HTR-8/SVneo (cell line): ENCODE measurements around the gene AKNA.

Source experiments
- DNase-seq: peaks from one replicate; pipeline ENCODE4 v3.0.0; 2011; ENCODE audit warnings: low spot score, mixed read lengths; ENCODE audit not compliant: insufficient read length
- FAIRE-seq: peaks from 2 replicates; lab custom pipeline; 2011; peaks lifted over from hg19 to GRCh38; lab: Jason Lieb, UNC

AKNA gene

DNA sequence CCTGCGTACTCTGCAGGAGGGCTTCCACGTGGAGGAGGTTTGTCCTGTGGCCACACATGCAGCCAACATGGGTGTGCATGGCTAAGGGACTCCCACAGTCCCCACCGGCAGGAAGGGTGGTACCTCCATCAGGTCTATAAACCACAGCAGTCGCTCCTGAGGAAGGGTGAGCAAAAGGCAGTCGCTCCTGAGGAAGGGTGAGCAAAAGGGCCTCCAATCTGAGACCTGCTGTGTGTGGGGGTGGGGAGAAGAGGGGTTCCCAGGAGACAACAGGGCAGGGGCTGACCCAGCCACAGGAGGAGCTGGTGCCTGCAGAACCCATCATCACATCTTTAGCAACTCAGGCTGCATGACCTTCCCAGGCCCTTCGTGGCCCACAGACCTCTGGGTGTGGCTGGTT lies 30.3 kb upstream of the AKNA start:
- DNase-seq: no peak
- FAIRE-seq: no peak

DNA sequence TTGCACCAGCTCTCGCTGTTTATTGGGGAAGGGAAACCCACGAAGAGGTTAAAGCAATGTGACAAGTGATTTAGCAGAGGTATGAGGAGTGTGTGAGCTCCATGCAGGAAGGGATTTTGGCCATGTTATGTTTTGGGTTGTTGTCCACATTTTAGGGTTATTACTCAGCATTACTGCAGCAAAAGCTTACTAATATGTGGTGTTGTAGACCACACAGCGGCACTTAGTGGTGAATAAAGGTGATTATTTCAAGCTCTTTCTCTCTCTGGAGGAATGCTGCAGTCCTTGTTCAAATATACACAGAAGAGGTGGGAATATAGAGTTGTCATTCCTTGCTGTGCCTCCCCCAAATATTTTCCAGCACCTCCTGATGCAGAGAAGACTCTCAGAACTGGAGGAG lies 29.7 kb upstream of the AKNA start:
- no peak for DNase-seq
- FAIRE-seq: no peak

DNA sequence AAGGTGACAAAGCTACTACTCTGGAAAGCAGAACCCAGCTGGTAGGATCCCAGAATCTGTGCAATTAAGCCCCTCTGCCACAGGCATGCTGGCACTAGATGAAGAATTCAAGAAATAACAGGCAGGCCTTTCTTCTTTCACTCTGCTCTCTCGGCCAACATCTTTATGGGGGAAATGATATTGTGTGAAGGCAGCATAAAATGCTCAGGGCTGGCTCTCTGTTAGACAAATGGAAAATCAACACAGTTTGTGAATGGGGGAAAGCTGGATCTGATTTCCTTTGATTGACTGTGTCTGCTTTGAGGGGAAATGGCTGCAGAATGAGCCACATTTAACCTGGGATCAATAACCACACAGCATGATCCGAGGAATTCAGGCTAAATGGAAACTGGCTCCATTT lies 29.1 kb upstream of the AKNA start:
- FAIRE-seq (no peak), DNase-seq (no peak)

DNA sequence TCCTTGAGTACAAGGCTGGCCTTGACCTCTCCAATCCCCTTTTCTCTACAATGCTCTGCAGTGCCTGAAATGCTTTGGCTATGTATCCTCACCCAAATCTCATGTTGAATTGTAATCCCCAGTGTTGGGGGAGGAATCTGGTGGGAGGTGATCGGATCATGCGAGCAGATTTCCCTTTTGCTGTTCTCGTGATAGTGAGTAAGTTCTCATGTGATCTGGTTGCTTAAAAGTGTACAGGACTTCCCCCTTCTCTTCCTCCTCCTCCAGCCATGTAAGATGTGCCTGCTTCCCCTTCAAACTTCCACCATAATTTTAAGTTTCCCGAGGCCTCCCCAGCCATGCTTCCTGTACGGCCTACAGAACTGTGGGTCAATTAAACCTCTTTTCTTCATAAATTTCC lies 28.5 kb upstream of the AKNA start:
- DNase-seq (no peak), FAIRE-seq (no peak)

DNA sequence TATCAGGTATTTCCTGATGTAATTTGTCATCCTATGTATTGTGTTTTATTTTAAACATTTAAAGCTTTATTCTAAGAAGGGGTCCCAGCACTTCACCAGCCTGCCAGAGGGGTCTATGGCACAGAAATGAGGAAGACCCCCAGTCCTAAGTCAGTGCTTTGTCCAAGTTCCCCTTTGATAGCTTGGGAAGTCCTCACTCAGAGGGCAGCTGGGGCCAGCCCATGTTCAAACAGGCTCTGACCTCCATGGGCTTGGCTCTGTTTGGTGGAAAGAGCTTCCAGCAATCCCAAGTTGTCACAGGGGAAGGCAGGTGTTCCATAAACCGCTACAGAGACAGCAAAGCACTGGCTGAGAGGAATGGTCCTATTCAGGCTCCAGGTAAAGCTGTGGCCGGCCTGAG lies 26.6 kb upstream of the AKNA start:
- DNase-seq (no peak), FAIRE-seq (no peak)

DNA sequence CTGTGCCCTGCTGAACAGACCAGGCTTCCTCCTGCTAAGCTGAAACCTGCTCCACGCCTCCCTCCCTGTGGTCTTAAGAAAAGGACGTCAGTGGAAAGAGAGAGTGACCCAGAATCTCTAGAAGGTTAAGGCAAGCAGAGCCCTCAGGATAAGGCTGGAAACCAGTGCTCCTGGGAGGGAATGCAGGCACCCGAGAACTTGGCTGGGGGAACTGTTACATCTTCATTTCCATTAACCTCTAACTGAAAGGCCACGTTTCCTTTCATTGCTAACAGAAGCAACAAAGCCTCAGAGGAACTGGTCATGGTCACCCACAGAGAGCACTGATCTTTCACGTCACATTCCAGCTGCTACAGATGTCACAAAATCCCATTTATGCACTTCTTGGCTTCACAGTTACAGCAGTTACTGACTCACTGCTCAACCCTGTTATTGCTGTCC lies 26.1 kb upstream of the AKNA start:
- FAIRE-seq (no peak), DNase-seq (no peak)

DNA sequence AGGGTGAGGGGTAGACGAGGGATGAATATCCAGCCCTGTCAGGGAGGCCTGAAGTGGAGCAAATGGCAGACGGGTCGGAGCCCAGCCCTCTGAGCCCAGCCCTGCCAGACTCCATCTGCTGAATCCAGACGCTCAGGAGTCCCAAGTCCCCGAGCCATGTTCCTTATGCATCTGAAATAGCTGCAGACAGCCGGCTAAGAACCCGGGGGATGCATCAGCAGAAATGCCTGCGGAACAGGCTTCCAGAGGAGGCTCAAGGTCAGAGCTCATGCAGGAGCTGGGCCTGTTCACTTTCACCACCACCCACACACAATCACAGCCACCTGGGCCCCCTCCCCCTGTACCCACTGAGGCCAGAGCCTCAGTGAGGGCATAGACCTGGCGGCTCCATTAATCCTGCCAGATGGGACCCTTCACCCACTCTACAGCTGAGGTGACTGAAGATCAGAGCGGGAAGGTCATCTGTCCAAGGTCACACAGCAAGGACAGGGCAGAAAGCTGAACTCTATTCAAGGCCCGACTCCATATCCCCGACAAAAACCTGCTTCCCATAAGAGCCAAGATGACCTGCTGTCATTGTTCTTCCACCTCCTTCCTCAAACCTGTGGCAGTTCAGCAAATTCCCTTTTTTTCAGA lies 24.4 kb upstream of the AKNA start:
- no peak for DNase-seq
- no peak for FAIRE-seq

DNA sequence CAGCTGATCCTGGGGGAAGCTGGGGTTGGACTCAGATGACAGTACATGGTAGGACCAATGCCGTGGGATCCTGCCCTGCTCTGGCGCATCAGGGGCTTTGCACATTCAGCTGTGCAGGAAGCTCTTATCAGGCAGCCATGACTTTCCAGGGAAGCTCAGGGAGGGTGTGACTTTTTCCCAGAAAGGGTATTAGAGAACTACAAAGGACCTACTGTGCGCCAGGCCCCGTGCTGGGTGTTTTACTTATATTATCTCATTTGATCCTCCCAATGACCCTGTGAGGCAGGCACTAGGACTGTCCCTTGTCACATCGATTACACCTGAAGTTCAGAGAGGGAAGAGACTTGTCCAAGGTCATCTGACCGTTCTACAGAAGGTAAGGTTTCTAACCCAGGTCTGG lies 23.7 kb upstream of the AKNA start:
- DNase-seq (no peak), FAIRE-seq (no peak)

DNA sequence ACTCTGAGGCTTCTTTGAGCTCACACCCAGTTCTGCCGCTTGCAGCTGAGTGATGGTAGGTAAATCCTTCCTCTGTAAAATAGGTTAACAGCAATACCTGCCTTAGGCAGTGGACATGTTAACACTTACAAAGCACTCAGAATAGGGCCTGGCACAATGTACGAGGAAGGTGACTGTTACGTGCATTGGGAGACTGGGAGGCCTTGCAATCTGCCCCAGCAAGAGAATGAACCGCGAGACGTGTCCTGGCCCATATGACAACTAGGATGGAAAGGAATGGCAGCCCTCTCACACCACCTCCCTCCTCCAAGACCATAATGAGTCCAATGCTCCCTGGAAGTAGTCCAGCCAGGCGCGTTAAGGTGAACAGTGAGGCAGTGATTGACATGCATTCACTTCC lies 23.1 kb upstream of the AKNA start:
- FAIRE-seq (no peak), DNase-seq (no peak)

DNA sequence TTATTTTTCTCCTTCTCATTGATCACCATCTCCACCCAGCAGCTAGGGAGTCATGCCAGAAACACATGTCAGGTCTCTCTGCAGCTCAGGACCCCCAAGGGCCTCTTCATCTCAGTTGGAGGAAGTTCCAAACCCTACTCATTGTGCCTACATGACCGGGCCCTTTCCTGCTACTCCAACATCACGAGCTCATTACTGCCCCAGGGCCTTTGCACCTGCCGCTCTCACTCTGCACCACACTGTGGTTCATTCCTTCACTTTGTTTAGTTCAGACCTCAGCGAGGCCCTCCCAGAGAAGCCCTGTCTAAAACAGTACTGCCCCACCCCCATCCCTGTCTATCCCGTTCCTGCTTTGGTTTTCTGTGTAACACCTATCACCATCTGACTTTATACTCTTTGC lies 22.1 kb upstream of the AKNA start:
- no peak for DNase-seq
- FAIRE-seq: no peak

DNA sequence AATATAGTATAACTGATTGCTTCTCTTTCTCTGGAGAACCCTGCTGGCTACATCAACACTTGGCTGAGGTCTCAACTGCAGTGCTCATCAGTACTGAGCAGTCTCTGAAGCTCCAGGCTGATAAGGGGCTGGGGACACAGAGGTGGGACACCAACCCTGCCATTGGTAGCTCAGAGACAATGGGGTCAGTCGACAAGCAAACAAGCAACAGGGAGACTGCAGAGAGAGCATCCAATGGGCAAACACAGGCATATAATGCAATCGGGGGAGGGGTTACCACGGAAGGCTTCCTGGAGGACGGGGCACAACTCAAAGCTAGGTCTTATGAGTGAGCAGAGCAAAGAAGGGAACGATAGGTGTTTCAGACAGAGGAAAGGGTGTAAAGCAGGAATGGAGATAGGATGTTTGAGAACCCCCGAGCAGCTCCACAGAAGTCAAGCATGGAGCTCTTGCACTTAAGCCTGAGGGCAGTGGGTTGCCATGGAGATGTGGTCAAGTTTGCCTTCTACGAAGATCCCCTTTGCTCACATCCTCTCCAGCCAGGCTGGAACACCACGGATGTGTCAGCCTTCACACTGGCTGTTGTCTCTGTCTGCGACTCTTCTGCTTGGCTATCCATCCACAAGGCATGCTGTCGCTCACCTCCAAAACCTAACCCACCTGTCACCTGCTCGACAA lies 21.5 kb upstream of the AKNA start:
- FAIRE-seq (no peak), DNase-seq (peak; percentile 38)

DNA sequence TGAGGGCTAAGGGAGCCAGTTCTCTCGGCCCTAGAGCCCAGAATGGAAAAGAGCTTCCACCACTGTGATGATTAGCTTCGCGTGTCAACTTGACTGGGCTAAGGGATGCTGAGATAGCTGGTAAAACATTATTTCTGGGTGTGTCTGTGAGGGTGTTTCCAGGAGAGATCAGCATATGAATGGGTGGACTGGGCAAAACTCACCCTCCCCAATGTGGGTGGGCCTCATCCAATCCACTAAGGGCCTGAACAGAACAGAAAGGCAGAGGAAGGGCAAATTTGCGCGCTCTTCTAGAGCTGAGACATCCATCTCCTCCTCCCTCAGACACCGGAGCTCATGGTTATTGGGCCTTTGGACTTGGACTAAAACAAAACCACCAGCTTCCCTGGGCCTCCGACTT lies 20.9 kb upstream of the AKNA start:
- FAIRE-seq (no peak), DNase-seq (no peak)

DNA sequence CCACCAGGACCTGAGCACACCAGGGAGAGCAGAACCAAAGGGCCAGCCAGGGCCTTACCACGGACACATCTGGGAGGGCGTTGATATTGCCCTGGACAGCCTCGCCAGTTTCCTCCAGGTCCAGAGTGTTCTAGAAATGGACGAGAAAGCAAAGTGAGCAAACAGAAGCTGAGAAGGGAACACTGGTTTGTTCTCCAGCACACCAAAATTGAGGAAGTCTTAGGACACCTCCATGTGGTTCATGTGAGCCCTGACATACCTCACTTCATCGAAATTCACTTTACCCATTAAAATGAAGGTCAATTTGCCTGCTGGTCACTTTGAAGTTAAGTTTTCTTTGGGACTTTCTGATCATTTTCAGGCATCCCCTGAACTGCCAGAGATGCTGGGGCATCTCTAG lies 20.1 kb upstream of the AKNA start:
- no peak for DNase-seq
- no peak for FAIRE-seq

DNA sequence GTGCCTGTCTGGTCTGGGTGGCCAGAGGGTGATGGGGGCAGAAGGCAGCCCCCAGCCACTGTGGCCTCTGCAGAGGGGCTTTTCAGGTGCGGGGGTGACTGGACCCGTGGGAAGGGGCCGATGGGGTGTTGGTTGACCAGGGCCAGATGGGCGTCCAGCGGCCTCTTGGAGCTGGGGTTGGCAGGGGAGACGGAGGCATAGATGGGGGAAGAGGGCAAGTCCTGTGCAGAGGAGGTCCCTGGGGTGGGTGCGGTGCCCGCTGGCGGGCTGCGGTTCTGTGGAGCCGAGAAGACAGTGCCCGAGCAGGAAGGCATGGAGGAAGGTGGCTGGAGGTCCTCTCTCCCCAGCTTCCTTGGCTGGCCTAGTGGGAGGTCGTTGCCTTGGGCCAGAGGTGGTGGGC lies 18.7 kb upstream of the AKNA start:
- DNase-seq: no peak
- FAIRE-seq: no peak

DNA sequence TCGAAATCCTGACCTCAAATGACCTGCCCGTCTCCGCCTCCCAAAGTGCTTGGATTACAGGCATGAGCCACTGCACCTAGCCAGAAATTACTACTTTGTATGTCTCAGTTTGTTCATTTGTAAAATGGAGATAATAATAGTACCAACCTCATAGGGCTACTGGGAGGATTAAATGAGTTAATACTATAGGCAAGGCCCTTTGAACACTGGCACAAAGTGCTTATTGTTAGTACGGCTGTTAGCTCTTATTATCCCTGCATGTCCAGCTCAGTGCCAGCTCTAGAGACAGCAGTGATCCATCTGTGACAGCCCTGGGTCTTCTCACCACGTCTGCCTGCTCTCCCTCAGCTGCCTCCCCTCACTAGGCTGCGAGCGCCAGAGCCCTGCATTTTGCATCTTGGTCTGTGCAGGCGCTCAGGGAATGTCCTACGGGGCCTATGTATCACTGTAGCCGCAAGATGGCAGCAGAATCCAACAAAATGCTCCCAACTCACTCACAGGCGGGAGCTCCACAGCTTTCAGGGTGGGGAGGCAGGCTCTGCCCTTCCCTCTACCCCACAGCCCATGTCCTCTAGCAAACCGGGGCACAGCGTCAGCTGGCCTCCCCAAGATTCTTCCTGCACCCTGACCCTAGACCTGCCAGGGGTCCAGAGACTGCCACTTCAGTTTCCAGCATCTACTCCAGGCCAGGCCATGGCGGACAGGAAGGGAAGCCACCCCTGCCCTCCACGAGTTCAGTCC lies 17.7 kb upstream of the AKNA start:
- DNase-seq (peak; percentile 70), FAIRE-seq (no peak)

DNA sequence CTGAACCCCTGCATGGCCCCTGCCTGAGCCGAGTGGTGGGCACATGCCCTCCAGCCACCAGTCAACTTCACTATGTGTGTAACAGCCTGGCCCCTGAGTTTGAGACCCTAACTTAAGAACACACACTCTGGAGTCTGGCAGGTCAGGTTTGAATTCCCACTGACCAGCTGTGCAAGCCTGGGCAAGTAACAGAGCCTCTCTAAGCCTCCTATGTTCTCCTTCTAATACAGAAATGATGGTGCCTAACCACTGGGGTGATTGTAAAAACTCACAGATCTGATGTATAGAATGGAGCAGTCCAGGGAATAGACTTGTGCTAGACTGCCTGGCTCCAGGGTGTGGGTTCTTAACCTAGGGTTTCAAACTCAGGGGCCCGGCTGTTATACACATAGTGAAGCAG lies 16.7 kb upstream of the AKNA start:
- FAIRE-seq: no peak
- no peak for DNase-seq

DNA sequence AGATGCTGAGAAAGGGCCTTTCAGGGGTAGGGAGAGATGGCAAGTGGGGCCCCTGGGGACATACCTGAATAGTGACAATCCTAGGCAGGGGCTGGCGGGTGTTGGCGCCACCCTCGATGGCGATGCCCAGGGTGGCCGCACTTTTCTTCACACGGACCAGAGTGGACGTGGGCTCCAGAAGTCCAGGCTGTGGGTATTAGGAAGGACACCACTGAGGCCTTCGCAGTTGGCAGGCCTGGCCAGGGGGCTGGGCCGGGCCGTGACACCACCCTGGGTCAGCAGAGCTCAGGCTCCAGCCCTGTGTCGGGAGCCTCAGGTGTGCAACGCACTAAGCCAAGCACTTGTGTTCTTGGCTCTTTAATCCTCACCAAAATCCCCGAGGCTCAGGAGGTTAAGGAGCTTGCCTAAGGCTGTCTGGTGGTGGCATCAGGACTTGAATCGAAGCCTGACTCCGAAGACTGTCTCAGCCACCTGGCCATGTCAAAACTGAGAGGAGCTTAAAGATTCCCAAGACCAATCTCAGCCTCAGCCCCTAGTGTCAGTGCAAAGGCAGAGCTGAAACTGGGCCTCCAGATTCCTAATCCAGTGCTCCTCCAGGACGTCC lies 15.5 kb upstream of the AKNA start:
- DNase-seq (no peak), FAIRE-seq (no peak)

DNA sequence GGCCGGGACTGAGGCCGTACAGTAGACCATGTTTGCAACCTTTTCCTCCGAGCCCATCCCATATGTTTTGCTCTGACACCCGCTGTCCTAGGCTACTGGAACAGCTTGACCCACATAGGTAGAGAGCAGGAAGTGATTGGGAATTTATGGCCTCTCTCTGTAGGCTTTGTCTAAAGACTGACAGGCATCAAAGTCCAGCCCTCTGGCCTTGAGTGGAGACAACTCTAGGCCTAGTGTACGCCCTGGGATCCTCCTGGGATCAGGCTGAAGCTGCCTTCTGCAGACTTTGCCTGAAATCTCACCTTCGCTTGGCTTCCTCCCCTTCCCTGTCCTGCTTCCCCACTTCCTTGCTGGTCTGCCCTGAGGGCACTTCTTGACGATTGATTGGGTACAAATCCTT lies 13.6 kb upstream of the AKNA start:
- FAIRE-seq (no peak), DNase-seq (no peak)

DNA sequence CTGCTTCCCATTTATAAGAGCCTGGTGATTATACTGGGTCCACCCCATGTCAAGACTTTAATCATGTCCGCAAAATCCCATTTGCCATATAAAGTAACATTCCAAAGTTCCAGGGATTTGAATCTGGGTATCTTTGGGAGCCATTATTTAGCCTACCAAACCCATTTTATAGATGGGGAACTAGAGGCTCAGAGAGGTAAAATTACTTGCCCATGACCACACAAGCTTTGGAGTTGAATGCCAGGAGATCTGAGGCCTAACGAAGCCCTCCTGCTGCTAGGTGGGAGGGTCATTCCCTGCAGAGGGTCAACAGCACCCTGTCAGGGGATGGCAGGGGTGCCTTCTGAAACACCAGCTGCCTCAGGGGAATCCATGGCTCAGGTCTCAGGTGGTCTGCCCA lies 13.0 kb upstream of the AKNA start:
- FAIRE-seq (no peak), DNase-seq (no peak)

DNA sequence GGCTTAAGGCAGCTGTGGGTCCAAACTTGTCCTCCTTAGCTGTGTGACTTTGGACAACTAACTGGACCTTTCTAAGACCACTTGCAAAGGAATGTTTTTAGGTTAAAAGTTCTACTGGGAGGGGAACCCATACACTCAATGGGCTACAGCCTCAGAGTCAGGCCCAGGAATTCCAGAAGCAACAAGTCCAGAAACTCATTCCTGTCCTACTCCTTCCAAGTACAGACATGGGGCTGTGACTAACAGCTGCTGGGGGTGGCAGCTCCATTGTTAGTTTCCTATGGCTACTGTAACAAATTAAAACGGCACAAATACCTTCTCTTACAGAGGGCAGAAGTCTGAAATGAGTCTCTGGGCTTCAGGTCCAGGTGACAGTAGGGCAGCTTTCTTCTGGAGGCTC lies 12.4 kb upstream of the AKNA start:
- FAIRE-seq (no peak), DNase-seq (no peak)

DNA sequence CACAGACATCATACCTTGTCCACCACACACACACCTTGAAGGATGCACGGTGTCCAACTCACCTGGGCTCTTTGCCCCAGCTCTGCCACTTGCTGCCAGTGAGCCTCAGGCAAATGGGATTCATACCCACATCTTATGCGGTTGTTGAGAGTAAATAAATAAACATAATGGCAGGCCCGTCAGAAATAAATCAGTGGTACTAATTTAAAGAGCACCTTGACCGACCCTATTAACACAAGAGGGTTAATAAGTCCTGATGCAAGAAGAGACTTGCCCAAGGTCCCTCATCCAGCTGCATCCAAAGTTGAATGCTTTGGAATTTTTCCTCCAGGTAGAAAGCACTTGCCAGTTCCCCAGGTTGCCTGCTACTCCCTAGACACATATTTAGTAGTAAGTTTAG lies 11.6 kb upstream of the AKNA start:
- FAIRE-seq: no peak
- no peak for DNase-seq
